Amniotic stem cell (primary cell): ENCODE results near the gene GRIN2C.
"Not testable (repeated sequence)": the region's sequence is repeated elsewhere in the genome, so short reads cannot be mapped to it uniquely, and the experiment has no call there.

ENCODE experiments used
- DNase-seq: peaks from one replicate; lab custom pipeline; 2025; lab: John Stamatoyannopoulos, UW

Gene GRIN2C

GRCh38 chr17:74859459-74860228 is at the start of gene GRIN2C:
TSS of gene GRIN2C (minus strand) at chr17:74859885. CDS start at chr17:74855092, 4,793 bp downstream.
- DNase-seq: no peak

GRCh38 chr17:74909097-74909496 is 49.4 kb upstream of the GRIN2C start:
- not testable (repeated sequence) for DNase-seq

GRCh38 chr17:74907012-74907411 is 47.3 kb upstream of the GRIN2C start:
- no peak for DNase-seq

GRCh38 chr17:74906214-74906793 is 46.6 kb upstream of the GRIN2C start:
- not testable (repeated sequence) for DNase-seq

- DNase-seq: no peak
Observed at GRCh38 chr17:74904687-74905409, 45.2 kb upstream of the GRIN2C start.

GRCh38 chr17:74903671-74904070 is 44.0 kb upstream of the GRIN2C start:
- no peak for DNase-seq

- no peak for DNase-seq
Observed at GRCh38 chr17:74903034-74903433, 43.3 kb upstream of the GRIN2C start.

GRCh38 chr17:74901353-74902135 is 41.9 kb upstream of the GRIN2C start:
- DNase-seq: no peak

- DNase-seq: no peak
Observed at GRCh38 chr17:74900208-74900607, 40.5 kb upstream of the GRIN2C start.

GRCh38 chr17:74898376-74898946 is 38.8 kb upstream of the GRIN2C start:
- DNase-seq: no peak

- no peak for DNase-seq
Observed at GRCh38 chr17:74893936-74894671, 34.4 kb upstream of the GRIN2C start.

- no peak for DNase-seq
Observed at GRCh38 chr17:74892974-74893911, 33.6 kb upstream of the GRIN2C start, which contains the start of gene FADS6. TSS of gene FADS6 (minus strand) at chr17:74893633. CDS start at chr17:74893595, 38 bp downstream.

GRCh38 chr17:74892013-74892841 is 32.5 kb upstream of the GRIN2C start:
- no peak for DNase-seq

- DNase-seq: no peak
Observed at GRCh38 chr17:74890554-74890953, 30.9 kb upstream of the GRIN2C start.

GRCh38 chr17:74888469-74888868 is 28.8 kb upstream of the GRIN2C start:
- DNase-seq: no peak

- DNase-seq: no peak
Observed at GRCh38 chr17:74883241-74883745, 23.6 kb upstream of the GRIN2C start.

GRCh38 chr17:74882517-74883240 is 23.0 kb upstream of the GRIN2C start:
- DNase-seq: no peak

- no peak for DNase-seq
Observed at GRCh38 chr17:74881073-74881472, 21.4 kb upstream of the GRIN2C start.
